Fibroblast of peridontal ligament (primary cell): ENCODE data around the gene ANKRD34A.

Source experiments
- DNase-seq: peaks from one replicate; pipeline ENCODE4 v3.0.0-alpha.2; 2010; ENCODE audit errors: extremely low read depth

ANKRD34A gene

GRCh38 chr1:145990249-145990855, 26.0 kb upstream of the ANKRD34A start:
- peak; percentile 10 for DNase-seq

- no peak for DNase-seq
Observed at GRCh38 chr1:145988773-145989172, 24.4 kb upstream of the ANKRD34A start.

- DNase-seq = no peak
Observed at GRCh38 chr1:145987926-145988325, 23.6 kb upstream of the ANKRD34A start.

- no peak for DNase-seq
Observed at GRCh38 chr1:145986551-145986950, 22.2 kb upstream of the ANKRD34A start.

GRCh38 chr1:145985502-145986439, 21.4 kb upstream of the ANKRD34A start:
- peak; percentile 79 for DNase-seq

- no peak for DNase-seq
Observed at GRCh38 chr1:145985129-145985501, 20.7 kb upstream of the ANKRD34A start.

GRCh38 chr1:145983960-145984830, 19.8 kb upstream of the ANKRD34A start:
- no peak for DNase-seq

- DNase-seq = no peak
Observed at GRCh38 chr1:145983206-145983675, 18.9 kb upstream of the ANKRD34A start.

GRCh38 chr1:145982010-145982723, 17.8 kb upstream of the ANKRD34A start:
- DNase-seq = no peak

GRCh38 chr1:145980457-145980994, 16.2 kb upstream of the ANKRD34A start:
- no peak for DNase-seq

GRCh38 chr1:145979746-145980456, 15.5 kb upstream of the ANKRD34A start:
- no peak for DNase-seq

- peak; percentile 100 for DNase-seq
Observed at GRCh38 chr1:145978854-145979745, 14.7 kb upstream of the ANKRD34A start.

- DNase-seq = no peak
Observed at GRCh38 chr1:145978471-145978853, 14.1 kb upstream of the ANKRD34A start.

- DNase-seq = peak; percentile 88
Observed at GRCh38 chr1:145977486-145978470, 13.4 kb upstream of the ANKRD34A start.

- no peak for DNase-seq
Observed at GRCh38 chr1:145977016-145977415, 12.6 kb upstream of the ANKRD34A start.

GRCh38 chr1:145975216-145975615, 10.8 kb upstream of the ANKRD34A start:
- DNase-seq = no peak

- no peak for DNase-seq
Observed at GRCh38 chr1:145974721-145975120, 10.3 kb upstream of the ANKRD34A start.

- no peak for DNase-seq
Observed at GRCh38 chr1:145972580-145972979, 8.2 kb upstream of the ANKRD34A start.
